HEK293T (cell line): ENCODE measurements around the gene ARID4B.

Source experiments
- ARNT ChIP-seq: fragments of 450-650 bp; IDR thresholded peaks from 2 replicates; pipeline ENCODE4 v1.6.1; 2017; ENCODE audit warnings: mild to moderate bottlenecking
- BHLHE40 ChIP-seq: fragments of 450-650 bp; IDR thresholded peaks from 2 replicates; pipeline ENCODE4 v1.6.1; 2016; ENCODE audit warnings: mild to moderate bottlenecking, moderate library complexity, borderline replicate concordance
- CTBP1 ChIP-seq: fragments of 450-650 bp; IDR thresholded peaks from 2 replicates; pipeline ENCODE4 v1.6.1; 2016; ENCODE audit warnings: borderline replicate concordance
- ELF4 ChIP-seq: fragments of 450-650 bp; IDR thresholded peaks from 2 replicates; pipeline ENCODE4 v1.6.1; 2017; ENCODE audit warnings: antibody characterized with exemption
- FOXK2 ChIP-seq: fragments of 450-650 bp; IDR thresholded peaks from 2 replicates; pipeline ENCODE4 v1.6.1; 2016; ENCODE audit warnings: mild to moderate bottlenecking
- FOXM1 ChIP-seq: fragments of 450-650 bp; IDR thresholded peaks from 2 replicates; pipeline ENCODE4 v1.6.1; 2017; ENCODE audit warnings: mild to moderate bottlenecking, borderline replicate concordance
- HDGF ChIP-seq: fragments of 450-650 bp; IDR thresholded peaks from 2 replicates; pipeline ENCODE4 v1.6.1; 2017; ENCODE audit warnings: antibody characterized with exemption, borderline replicate concordance
- L3MBTL2 ChIP-seq: fragments of 450-650 bp; conservative IDR thresholded peaks from 2 replicates; pipeline ENCODE4 v1.6.1; 2016; ENCODE audit warnings: mild to moderate bottlenecking
- LEF1 ChIP-seq: fragments of 450-650 bp; IDR thresholded peaks from 2 replicates; pipeline ENCODE4 v1.6.1; 2017; ENCODE audit warnings: mild to moderate bottlenecking, borderline replicate concordance
- NFRKB ChIP-seq: fragments of 450-650 bp; IDR thresholded peaks from 2 replicates; pipeline ENCODE4 v1.6.1; 2016; ENCODE audit warnings: mild to moderate bottlenecking, moderate library complexity
- SP1 ChIP-seq: fragments of 450-650 bp; IDR thresholded peaks from 2 replicates; pipeline ENCODE4 v1.6.1; 2017
- SUZ12 ChIP-seq: fragments of 450-650 bp; IDR thresholded peaks from 2 replicates; pipeline ENCODE4 v1.6.1; 2016; ENCODE audit warnings: mild to moderate bottlenecking
- TARDBP ChIP-seq: fragments of 450-650 bp; IDR thresholded peaks from 2 replicates; pipeline ENCODE4 v1.6.1; 2016
- ZNF384 ChIP-seq: fragments of 450-650 bp; IDR thresholded peaks from 2 replicates; pipeline ENCODE4 v1.6.1; 2016

- TF ChIP-seq ZNF384 (no peak), FOXK2 (no peak), L3MBTL2 (no peak), CTBP1 (no peak), ELF4 (no peak), FOXM1 (no peak), NFRKB (no peak), TARDBP (no peak), HDGF (no peak), SP1 (no peak), ARNT (no peak), SUZ12 (no peak), LEF1 (no peak), BHLHE40 (no peak)
Observed at GRCh38 chr1:235168375-235168774, 159.6 kb downstream of the ARID4B start.
